Vagina (tissue), 2 donors: ENCODE results near the gene ACAD10. TPM values are rescaled to one million over a fixed set of nuclear protein-coding genes. Genes with fewer than 3 reads are reported as not detected.

Experiments
- DNase-seq, 2 donors: peaks; one replicate each; pipeline ENCODE4 v3.0.0-alpha.2; 2017; ENCODE audit errors: extremely low spot score in 2 of 2
- H3K27ac ChIP-seq: fragments of 200-600 bp; sonication (generic); one replicate; pipeline ENCODE4 v1.5.1; 2019
- H3K27me3 ChIP-seq: fragments of 200-600 bp; sonication (generic); one replicate; pipeline ENCODE4 v1.5.1; 2019
- H3K36me3 ChIP-seq, 2 donors: fragments of 200-600 bp; sonication (generic); one replicate each; pipeline ENCODE4 v1.5.1; 2017 to 2019
- H3K4me1 ChIP-seq: fragments of 200-600 bp; sonication (generic); one replicate; pipeline ENCODE4 v1.5.1; 2019
- H3K4me3 ChIP-seq, 2 donors: fragments of 200-600 bp; sonication (generic); 1 replicate in 1 of 2; 2 replicates in 1 of 2; pipeline ENCODE4 v1.5.1; 2016 to 2019
- H3K9me3 ChIP-seq: fragments of 200-600 bp; sonication (generic); one replicate; pipeline ENCODE4 v1.5.1; 2019
- CTCF ChIP-seq, 3 experiments: fragments of 450-650 bp in 2 of 3; fragments of 200-600 bp in 1 of 3; sonication (generic) in 1 of 3; IDR thresholded peaks; one replicate each; pipeline ENCODE4 v1.5.1; 2017 to 2019; ENCODE audit warnings: antibody characterized with exemption in 3 of 3, mild to moderate bottlenecking in 2 of 3, moderate library complexity in 2 of 3
- POLR2A ChIP-seq, 2 donors: fragments of 450-650 bp; IDR thresholded peaks; one replicate each; pipeline ENCODE4 v1.6.1; 2017; ENCODE audit warnings: antibody characterized with exemption in 2 of 2, mild to moderate bottlenecking in 2 of 2, moderate library complexity in 2 of 2
- POLR2AphosphoS5 ChIP-seq, 2 donors: sonication (generic); formaldehyde crosslinking; IDR thresholded peaks; one replicate each; pipeline ENCODE4 v1.9.0; 2017; ENCODE audit warnings: antibody characterized with exemption in 2 of 2, mild to moderate bottlenecking in 2 of 2, low read depth in 1 of 2; ENCODE audit not compliant: insufficient read depth in 1 of 2
- intact Hi-C: fragments of 100-400 bp; cut with DNase I; formaldehyde crosslinking; loops from one replicate; pipeline ENCODE4 v1.15.1; 2023
- total RNA-seq: library from RNA; depleted of rRNA; stranded (reverse); fragments of >200 nt; gene quantifications from one replicate; pipeline ENCODE4 v1.2.3, GENCODE V29; 2016

Gene ACAD10
- total RNA-seq, 1 donor from 2014 or later = 26.5 TPM

GRCh38 chr12:111773801-111774551, 88.1 kb downstream of the ACAD10 start:
- Histone ChIP-seq H3K4me1 (peaks cover 77% of the 10 kb centered on the region), H3K27ac (peak overlapping the region; percentile 90), H3K9me3 (no peaks in the 10 kb centered on the region), H3K27me3 (no peaks in the 10 kb centered on the region), H3K4me3 (peak overlapping the region; percentile 11 to 18), H3K36me3 (no peaks in the 10 kb centered on the region)
- TF ChIP-seq POLR2AphosphoS5 (IDR thresholded peaks at IDR 0.05; ENCODE audit: insufficient read depth in 1 of 2, low read depth in 1 of 2) (peak; percentile 52 to 80), POLR2A (IDR thresholded peaks at IDR 0.05) (no peak), CTCF (IDR thresholded peaks at IDR 0.05) (no peak)
- intact Hi-C loops = no loop called here
- DNase-seq = peak in 1 of 2 donors; percentile 95

- Histone ChIP-seq H3K36me3 (no peaks in the 10 kb centered on the region), H3K9me3 (no peaks in the 10 kb centered on the region), H3K4me3 (peak overlapping the region in 1 of 2 donors; percentile 19), H3K27ac (peak overlapping the region; percentile 90), H3K4me1 (peaks cover 62% of the 10 kb centered on the region), H3K27me3 (no peaks in the 10 kb centered on the region)
- no peak for TF ChIP-seq CTCF (IDR thresholded peaks at IDR 0.05)
- TF ChIP-seq POLR2A (IDR thresholded peaks at IDR 0.05) = no peak
- peak; percentile 27 to 90 for TF ChIP-seq POLR2AphosphoS5 (IDR thresholded peaks at IDR 0.05; ENCODE audit: insufficient read depth in 1 of 2, low read depth in 1 of 2)
- DNase-seq = peak in 1 of 2 donors; percentile 96
- intact Hi-C loops = no loop called here
Measured at GRCh38 chr12:111775205-111776193, 89.6 kb downstream of the ACAD10 start.

GRCh38 chr12:111776836-111777344, 91.0 kb downstream of the ACAD10 start:
- Histone ChIP-seq H3K4me1 (peaks cover 49% of the 10 kb centered on the region), H3K27me3 (no peaks in the 10 kb centered on the region), H3K9me3 (no peaks in the 10 kb centered on the region), H3K27ac (peak overlapping the region; percentile 90), H3K36me3 (peaks cover 0 to 9% of the 10 kb centered on the region in 2 donors), H3K4me3 (no peak overlapping the region)
- TF ChIP-seq CTCF (IDR thresholded peaks at IDR 0.05) (no peak), POLR2A (IDR thresholded peaks at IDR 0.05) (no peak), POLR2AphosphoS5 (IDR thresholded peaks at IDR 0.05; ENCODE audit: insufficient read depth in 1 of 2, low read depth in 1 of 2) (no peak)
- intact Hi-C loops = no loop called here
- DNase-seq = no peak

GRCh38 chr12:111777345-111778045, 91.6 kb downstream of the ACAD10 start:
- Histone ChIP-seq H3K4me1 (peaks cover 46% of the 10 kb centered on the region), H3K27ac (no peak overlapping the region), H3K4me3 (no peak overlapping the region), H3K27me3 (no peaks in the 10 kb centered on the region), H3K36me3 (peaks cover 0 to 11% of the 10 kb centered on the region in 2 donors), H3K9me3 (no peaks in the 10 kb centered on the region)
- DNase-seq = no peak
- intact Hi-C loops = no loop called here
- TF ChIP-seq CTCF (IDR thresholded peaks at IDR 0.05) = no peak
- TF ChIP-seq POLR2A (IDR thresholded peaks at IDR 0.05) = no peak
- TF ChIP-seq POLR2AphosphoS5 (IDR thresholded peaks at IDR 0.05; ENCODE audit: insufficient read depth in 1 of 2, low read depth in 1 of 2) = no peak
